Measurements from ENCODE around the gene MT1G.
"Not testable (repeated sequence)": the region's sequence is repeated elsewhere in the genome, so short reads cannot be mapped to it uniquely, and the experiment has no call there.

MT1G gene

GRCh38 chr16:56665286-56666261, 2.3 kb downstream of the MT1G start:
- DNase-seq (ENCODE audit: low read depth, low spot score), result not testable (repeated sequence)

- no peak for DNase-seq (ENCODE audit: low read depth, low spot score)
These were observed 3.4 kb downstream of the MT1G start for GRCh38 chr16:56664506-56664905.

- DNase-seq (ENCODE audit: low read depth, low spot score), result no peak
These were observed 5.2 kb downstream of the MT1G start for GRCh38 chr16:56662357-56663354.

- no peak for DNase-seq (ENCODE audit: low read depth, low spot score)
These were observed 9.5 kb downstream of the MT1G start for GRCh38 chr16:56658327-56658875.

- DNase-seq (ENCODE audit: low read depth, low spot score), result no peak
These were observed 10.1 kb downstream of the MT1G start, which contains the start of gene MT1F for GRCh38 chr16:56657555-56658326. Gene MT1F (plus strand): TSS chr16:56657959. CDS start chr16:56658059, 100 bp downstream.

- DNase-seq (ENCODE audit: low read depth, low spot score), result no peak
These were observed 14.6 kb downstream of the MT1G start for GRCh38 chr16:56653218-56653617.

- no peak for DNase-seq (ENCODE audit: low read depth, low spot score)
These were observed 15.3 kb downstream of the MT1G start for GRCh38 chr16:56652600-56652999.

- no peak for DNase-seq (ENCODE audit: low read depth, low spot score)
These were observed 16.3 kb downstream of the MT1G start, which contains the start of gene MT1B for GRCh38 chr16:56651586-56651985. Gene MT1B (plus strand): TSS chr16:56651886. CDS start chr16:56651954, 68 bp downstream.

- no peak for DNase-seq (ENCODE audit: low read depth, low spot score)
These were observed 18.0 kb downstream of the MT1G start for GRCh38 chr16:56649820-56650219.

- no peak for DNase-seq (ENCODE audit: low read depth, low spot score)
These were observed 18.6 kb downstream of the MT1G start for GRCh38 chr16:56649271-56649670.

GRCh38 chr16:56647641-56648431, 20.0 kb downstream of the MT1G start:
- DNase-seq (ENCODE audit: low read depth, low spot score), result no peak

- DNase-seq (ENCODE audit: low read depth, low spot score), result no peak
These were observed 22.0 kb downstream of the MT1G start for GRCh38 chr16:56645838-56646237.

GRCh38 chr16:56645311-56645710, 22.6 kb downstream of the MT1G start:
- DNase-seq (ENCODE audit: low read depth, low spot score), result no peak

- DNase-seq (ENCODE audit: low read depth, low spot score), result no peak
These were observed 24.0 kb downstream of the MT1G start for GRCh38 chr16:56643833-56644232.

GRCh38 chr16:56643080-56643778, 24.6 kb downstream of the MT1G start:
- DNase-seq (ENCODE audit: low read depth, low spot score), result no peak

GRCh38 chr16:56641166-56641565, 26.7 kb downstream of the MT1G start:
- DNase-seq (ENCODE audit: low read depth, low spot score), result no peak

- no peak for DNase-seq (ENCODE audit: low read depth, low spot score)
These were observed 27.8 kb downstream of the MT1G start for GRCh38 chr16:56640076-56640475.

GRCh38 chr16:56639045-56639444, 28.8 kb downstream of the MT1G start:
- DNase-seq (ENCODE audit: low read depth, low spot score), result no peak

Data from iPS DF 19.7 (cell line).